Parathyroid adenoma (tissue), 2 donors: ENCODE data around the gene ROBO1.

Experiments used
- H2AFZ ChIP-seq: fragments of 300-600 bp; sonication (generic); one replicate; pipeline ENCODE4 v1.7.0; 2017; ENCODE audit warnings: antibody characterized with exemption, mild to moderate bottlenecking
- H3K27ac ChIP-seq: fragments of 300-600 bp; sonication (generic); one replicate; pipeline ENCODE4 v1.7.0; 2017
- H3K27me3 ChIP-seq: fragments of 300-600 bp; sonication (generic); one replicate; pipeline ENCODE4 v1.7.0; 2017; ENCODE audit warnings: low read length; ENCODE audit not compliant: control insufficient read depth, insufficient read depth
- H3K36me3 ChIP-seq: fragments of 300-600 bp; sonication (generic); one replicate; pipeline ENCODE4 v1.7.0; 2017; ENCODE audit warnings: low read length; ENCODE audit not compliant: control insufficient read depth, insufficient read depth
- H3K4me1 ChIP-seq: fragments of 300-600 bp; sonication (generic); one replicate; pipeline ENCODE4 v1.7.0; 2017; ENCODE audit warnings: control low read depth
- H3K4me2 ChIP-seq: fragments of 300-600 bp; sonication (generic); one replicate; pipeline ENCODE4 v1.7.0; 2017; ENCODE audit warnings: low read length
- H3K4me3 ChIP-seq: fragments of 300-600 bp; sonication (generic); one replicate; pipeline ENCODE4 v1.7.0; 2017; ENCODE audit warnings: low read depth, low read length
- H3K79me2 ChIP-seq: fragments of 300-600 bp; sonication (generic); one replicate; pipeline ENCODE4 v1.7.0; 2017; ENCODE audit warnings: control low read depth
- H3K9ac ChIP-seq: fragments of 300-600 bp; sonication (generic); one replicate; pipeline ENCODE4 v1.7.0; 2017; ENCODE audit warnings: mild to moderate bottlenecking
- H3K9me3 ChIP-seq: fragments of 300-600 bp; sonication (generic); one replicate; pipeline ENCODE4 v1.7.0; 2017; ENCODE audit warnings: low read length; ENCODE audit not compliant: control insufficient read depth
- TF ChIP-seq, protein P1 (sequence below): fragments of 300-600 bp; sonication (generic); IDR thresholded peaks from one replicate; pipeline ENCODE4 v1.7.0; 2017; ENCODE audit warnings: antibody characterized with exemption, mild to moderate bottlenecking
- donor health status: primary hyperparathyroidism.

ROBO1 gene

DNA sequence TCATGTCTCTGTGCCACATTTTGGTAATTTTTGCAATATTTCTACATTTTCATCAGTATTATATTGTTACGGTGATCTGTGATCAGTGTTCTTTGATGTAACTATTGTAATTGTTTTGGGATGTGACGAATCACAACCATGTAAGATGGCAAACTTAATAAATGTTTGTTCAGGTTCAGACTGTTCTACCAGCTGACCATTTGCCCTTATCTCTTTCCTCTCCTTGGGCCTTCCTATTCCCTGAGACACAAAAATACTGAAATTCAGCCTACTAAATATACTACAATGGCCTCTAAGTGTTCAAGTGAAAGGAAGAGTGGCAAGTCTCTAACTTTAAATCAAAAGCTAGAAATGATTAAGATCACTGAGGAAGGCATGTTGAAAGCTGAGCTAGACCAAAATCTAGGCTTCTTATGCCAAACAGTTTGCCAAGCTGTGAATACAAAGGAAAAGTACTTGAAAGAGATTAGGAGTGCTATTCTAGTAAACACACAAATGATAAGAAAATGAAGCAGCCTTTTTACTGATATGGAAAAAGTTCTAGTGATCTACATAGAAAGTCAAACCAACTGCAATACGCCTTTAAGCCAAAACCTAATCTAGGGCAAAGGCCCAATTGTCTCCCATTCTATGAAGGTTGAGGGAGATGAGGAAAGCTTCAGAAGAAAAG is 952.8 kb downstream of the ROBO1 start:
- H3K9me3 ChIP-seq: no peaks in the 10 kb centered on the region
- TF ChIP-seq, protein P1, sequence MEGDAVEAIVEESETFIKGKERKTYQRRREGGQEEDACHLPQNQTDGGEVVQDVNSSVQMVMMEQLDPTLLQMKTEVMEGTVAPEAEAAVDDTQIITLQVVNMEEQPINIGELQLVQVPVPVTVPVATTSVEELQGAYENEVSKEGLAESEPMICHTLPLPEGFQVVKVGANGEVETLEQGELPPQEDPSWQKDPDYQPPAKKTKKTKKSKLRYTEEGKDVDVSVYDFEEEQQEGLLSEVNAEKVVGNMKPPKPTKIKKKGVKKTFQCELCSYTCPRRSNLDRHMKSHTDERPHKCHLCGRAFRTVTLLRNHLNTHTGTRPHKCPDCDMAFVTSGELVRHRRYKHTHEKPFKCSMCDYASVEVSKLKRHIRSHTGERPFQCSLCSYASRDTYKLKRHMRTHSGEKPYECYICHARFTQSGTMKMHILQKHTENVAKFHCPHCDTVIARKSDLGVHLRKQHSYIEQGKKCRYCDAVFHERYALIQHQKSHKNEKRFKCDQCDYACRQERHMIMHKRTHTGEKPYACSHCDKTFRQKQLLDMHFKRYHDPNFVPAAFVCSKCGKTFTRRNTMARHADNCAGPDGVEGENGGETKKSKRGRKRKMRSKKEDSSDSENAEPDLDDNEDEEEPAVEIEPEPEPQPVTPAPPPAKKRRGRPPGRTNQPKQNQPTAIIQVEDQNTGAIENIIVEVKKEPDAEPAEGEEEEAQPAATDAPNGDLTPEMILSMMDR: no peak

DNA sequence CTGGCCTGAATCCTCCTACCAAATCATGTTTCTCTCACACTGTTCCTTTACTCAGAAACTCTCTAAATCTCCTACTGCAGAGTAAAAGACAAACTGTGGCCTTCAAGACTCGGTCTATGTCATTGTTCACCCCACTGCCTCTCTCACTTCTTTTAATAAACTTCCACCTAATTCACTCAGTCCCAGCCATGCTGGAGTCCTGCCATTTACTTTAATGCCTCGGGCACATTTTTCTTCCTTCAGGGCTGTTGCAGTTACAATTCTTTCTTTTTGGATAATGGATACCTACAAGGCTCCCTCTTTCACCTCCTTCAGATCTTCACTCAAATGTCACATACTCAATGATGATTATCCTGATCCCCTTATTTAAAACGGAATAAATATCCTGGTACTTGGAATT is 955.6 kb downstream of the ROBO1 start:
- no peak overlapping the region for H3K27ac ChIP-seq

More for the DNA sequence above, 952.8 kb downstream of the ROBO1 start:
- Histone ChIP-seq H3K36me3 (no peaks in the 10 kb centered on the region), H3K4me3 (no peak overlapping the region), H2AFZ (no peak overlapping the region), H3K27me3 (no peaks in the 10 kb centered on the region), H3K4me2 (no peak overlapping the region), H3K4me1 (no peaks in the 10 kb centered on the region), H3K79me2 (no peaks in the 10 kb centered on the region), H3K9ac (no peak overlapping the region), H3K27ac (no peak overlapping the region)

DNA sequence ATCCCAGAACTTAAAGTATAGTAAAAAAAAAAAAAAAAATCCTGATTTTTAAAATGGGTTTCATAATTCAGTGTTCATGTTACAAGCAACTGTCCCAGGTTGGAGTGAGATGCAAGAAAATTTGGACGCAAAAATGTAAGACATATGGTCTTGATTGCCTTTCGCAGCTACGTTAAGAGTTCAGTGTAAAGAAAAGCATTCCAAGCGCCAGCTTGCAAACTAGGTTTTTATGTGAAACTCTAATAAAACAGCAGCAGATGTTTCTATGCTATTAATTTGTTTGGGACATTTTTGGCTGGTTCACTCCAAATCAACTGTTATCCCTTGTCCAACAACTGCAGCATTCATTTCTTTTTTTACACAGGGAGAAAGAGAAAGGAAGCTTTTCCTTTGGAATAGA is 957.8 kb downstream of the ROBO1 start:
- Histone ChIP-seq H3K9ac (no peak overlapping the region), H3K27me3 (no peaks in the 10 kb centered on the region), H3K4me2 (no peak overlapping the region), H3K79me2 (no peaks in the 10 kb centered on the region), H2AFZ (no peak overlapping the region), H3K27ac (no peak overlapping the region), H3K36me3 (no peaks in the 10 kb centered on the region), H3K9me3 (no peaks in the 10 kb centered on the region), H3K4me3 (no peak overlapping the region), H3K4me1 (no peaks in the 10 kb centered on the region)
- TF ChIP-seq, protein P1: no peak

More for the DNA sequence above, 955.6 kb downstream of the ROBO1 start:
- Histone ChIP-seq H3K4me2 (no peak overlapping the region), H3K4me3 (no peak overlapping the region), H3K36me3 (no peaks in the 10 kb centered on the region), H3K79me2 (no peaks in the 10 kb centered on the region), H3K9me3 (no peaks in the 10 kb centered on the region), H3K4me1 (no peaks in the 10 kb centered on the region), H3K27me3 (no peaks in the 10 kb centered on the region), H3K9ac (no peak overlapping the region), H2AFZ (no peak overlapping the region)
- TF ChIP-seq, protein P1: no peak

DNA sequence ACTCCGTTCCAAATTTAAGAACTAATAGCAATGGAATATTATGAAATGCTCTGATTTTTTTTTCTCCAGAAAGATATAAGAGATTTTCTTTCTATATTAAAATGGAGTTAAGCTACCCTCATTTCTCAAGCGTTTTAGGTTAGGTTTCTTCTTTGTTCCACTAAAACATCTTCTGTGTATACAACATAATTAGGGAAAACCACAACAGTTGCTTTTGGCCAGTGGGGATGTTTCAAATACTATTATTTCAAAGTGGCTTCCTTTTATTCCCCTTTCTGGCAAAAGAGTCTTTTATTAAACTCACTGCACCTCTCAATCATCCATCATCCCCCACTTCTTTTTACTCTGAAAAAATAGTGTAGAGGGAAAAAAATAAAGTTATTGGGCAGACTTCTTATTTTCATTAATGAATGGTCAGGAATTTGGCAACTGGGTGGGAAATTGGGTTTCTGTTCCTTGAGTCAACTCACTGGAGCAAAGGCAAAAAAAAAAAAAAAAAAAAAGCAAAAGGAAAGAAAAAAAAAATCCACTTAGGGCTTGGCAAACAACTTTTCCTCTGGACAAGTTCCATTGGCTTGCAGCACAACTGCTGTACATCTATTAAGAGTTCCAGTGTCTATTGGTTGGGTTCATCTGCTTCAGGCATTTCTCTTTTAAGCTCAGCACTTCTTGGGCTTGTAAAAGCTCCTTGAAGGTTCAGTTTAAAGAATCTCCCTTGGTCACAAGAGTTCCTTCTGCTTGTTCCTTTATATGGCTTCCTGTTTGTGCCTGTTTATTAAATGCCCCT is 963.4 kb downstream of the ROBO1 start:
- Histone ChIP-seq H3K27ac (no peak overlapping the region), H2AFZ (no peak overlapping the region), H3K79me2 (no peaks in the 10 kb centered on the region), H3K4me1 (no peaks in the 10 kb centered on the region), H3K4me2 (no peak overlapping the region), H3K9ac (no peak overlapping the region), H3K9me3 (no peaks in the 10 kb centered on the region), H3K27me3 (no peaks in the 10 kb centered on the region), H3K36me3 (no peaks in the 10 kb centered on the region), H3K4me3 (no peak overlapping the region)
- TF ChIP-seq, protein P1: no peak
